Measurements from ENCODE around the gene MAGI2. TPM values are rescaled to one million over a fixed set of nuclear protein-coding genes. Genes with fewer than 3 reads are reported as not detected.

Gene MAGI2
- total and polyA plus RNA-seq, 9 donors, result 7.1 to 20.4 (median 18.7) TPM

- Histone ChIP-seq H3K4me1 (ENCODE audit: insufficient read depth) (no peaks in the 10 kb centered on the region), H3K4me3 (no peak overlapping the region), H3K27ac (no peak overlapping the region), H3K27me3 (no peaks in the 10 kb centered on the region), H3K36me3 (no peaks in the 10 kb centered on the region), H3K9me3 (no peaks in the 10 kb centered on the region)
- intact Hi-C loops (cut with DNase I), result no loop called here
- DNase-seq, result no peak
- TF ChIP-seq POLR2A (IDR thresholded peaks at IDR 0.05) (no peak), CTCF (IDR thresholded peaks at IDR 0.05) (no peak), EP300 (IDR thresholded peaks at IDR 0.05) (no peak)
- WGBS, 3 donors, result 89 to 93% (median 92%) methylated on average over 2 of the region's 2 CpGs
Observed at GRCh38 chr7:79406371-79406770, 47.1 kb downstream of the MAGI2 start.

GRCh38 chr7:79405368-79405767, 48.1 kb downstream of the MAGI2 start:
- intact Hi-C loops (cut with DNase I), result no loop called here
- H3K36me3 ChIP-seq, result no peaks in the 10 kb centered on the region
- H3K27me3 ChIP-seq, result no peaks in the 10 kb centered on the region
- no peak for DNase-seq
- H3K9me3 ChIP-seq, result no peaks in the 10 kb centered on the region
- no peak for TF ChIP-seq POLR2A (IDR thresholded peaks at IDR 0.05)
- no peak for TF ChIP-seq EP300 (IDR thresholded peaks at IDR 0.05)
- no peak for TF ChIP-seq CTCF (IDR thresholded peaks at IDR 0.05)
- H3K4me3 ChIP-seq, result no peak overlapping the region
- no peak overlapping the region for H3K27ac ChIP-seq
- no peaks in the 10 kb centered on the region for H3K4me1 ChIP-seq (ENCODE audit: insufficient read depth)

- Histone ChIP-seq H3K4me1 (ENCODE audit: insufficient read depth) (no peaks in the 10 kb centered on the region), H3K36me3 (no peaks in the 10 kb centered on the region), H3K27ac (no peak overlapping the region), H3K9me3 (no peaks in the 10 kb centered on the region), H3K4me3 (no peak overlapping the region), H3K27me3 (no peaks in the 10 kb centered on the region)
- 44 to 60% (median 56%) methylated on average over 3 of the region's 3 CpGs for WGBS, 3 donors
- intact Hi-C loops (cut with DNase I), result no loop called here
- TF ChIP-seq EP300 (IDR thresholded peaks at IDR 0.05), result no peak
- TF ChIP-seq CTCF (IDR thresholded peaks at IDR 0.05), result no peak
- no peak for TF ChIP-seq POLR2A (IDR thresholded peaks at IDR 0.05)
- no peak for DNase-seq
Observed at GRCh38 chr7:79403879-79404278, 49.6 kb downstream of the MAGI2 start.

- TF ChIP-seq CTCF (IDR thresholded peaks at IDR 0.05) (no peak), POLR2A (IDR thresholded peaks at IDR 0.05) (no peak), EP300 (IDR thresholded peaks at IDR 0.05) (no peak)
- intact Hi-C loops (cut with DNase I), result no loop called here
- no peak for DNase-seq
- no peaks in the 10 kb centered on the region for H3K9me3 ChIP-seq
- H3K4me1 ChIP-seq (ENCODE audit: insufficient read depth), result no peaks in the 10 kb centered on the region
- WGBS, 3 donors, result 7 to 16% (median 7%) methylated on average over 2 of the region's 2 CpGs
- no peaks in the 10 kb centered on the region for H3K36me3 ChIP-seq
- H3K27ac ChIP-seq, result no peak overlapping the region
- H3K27me3 ChIP-seq, result no peaks in the 10 kb centered on the region
- H3K4me3 ChIP-seq, result no peak overlapping the region
Observed at GRCh38 chr7:79403451-79403850, 50.0 kb downstream of the MAGI2 start.

- H3K9me3 ChIP-seq, result no peaks in the 10 kb centered on the region
- H3K4me3 ChIP-seq, result no peak overlapping the region
- intact Hi-C loops (cut with DNase I), result no loop called here
- 25 to 36% (median 27%) methylated on average over 1 of the region's 1 CpG for WGBS, 3 donors
- TF ChIP-seq POLR2A (IDR thresholded peaks at IDR 0.05) (no peak), EP300 (IDR thresholded peaks at IDR 0.05) (no peak), CTCF (IDR thresholded peaks at IDR 0.05) (no peak)
- H3K27ac ChIP-seq, result no peak overlapping the region
- no peaks in the 10 kb centered on the region for H3K4me1 ChIP-seq (ENCODE audit: insufficient read depth)
- H3K36me3 ChIP-seq, result no peaks in the 10 kb centered on the region
- no peak for DNase-seq
- H3K27me3 ChIP-seq, result no peaks in the 10 kb centered on the region
Observed at GRCh38 chr7:79401254-79401653, 52.2 kb downstream of the MAGI2 start.

Measured in ovary (tissue), 9 donors.